SIG-M5 (cell line): Measurements from ENCODE around the gene CPNE6.
A peak's percentile ranks its signal among the peaks of the same experiment; 100 is the strongest.
"Not testable (repeated sequence)": the region's sequence is repeated elsewhere in the genome, so short reads cannot be mapped to it uniquely, and the experiment has no call there.

Experiments
- DNase-seq: peaks from one replicate; lab custom pipeline; 2025; lab: John Stamatoyannopoulos, UW

Gene CPNE6

GRCh38 chr14:24071144-24071697 lies at the start of gene CPNE6:
CPNE6 (plus strand) TSS chr14:24071562; CDS start chr14:24072937, 1,375 bp downstream.
- DNase-seq, result no peak

DNA sequence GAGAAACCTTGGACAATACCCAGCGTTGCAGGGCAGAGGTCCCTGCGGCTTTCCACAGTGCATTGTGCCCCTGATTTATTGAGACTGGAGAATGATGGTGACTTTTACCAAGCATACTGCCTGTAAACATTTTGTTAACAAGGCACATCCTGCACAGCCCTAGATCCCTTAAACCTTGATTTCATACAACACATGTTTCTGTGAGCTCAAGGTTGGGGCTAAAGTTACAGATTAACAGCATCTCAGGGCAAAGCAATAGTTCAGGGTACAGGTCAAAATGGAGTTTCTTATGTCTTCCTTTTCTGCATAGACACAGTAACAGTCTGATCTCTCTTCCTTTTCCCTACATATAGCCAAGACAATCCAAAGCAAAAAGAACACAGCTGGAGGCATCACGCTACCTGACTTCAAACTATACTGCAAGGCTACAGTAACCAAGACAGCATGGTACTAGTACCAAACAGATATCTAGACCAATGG lies 46.4 kb upstream of the CPNE6 start:
- DNase-seq, result not testable (repeated sequence)

DNA sequence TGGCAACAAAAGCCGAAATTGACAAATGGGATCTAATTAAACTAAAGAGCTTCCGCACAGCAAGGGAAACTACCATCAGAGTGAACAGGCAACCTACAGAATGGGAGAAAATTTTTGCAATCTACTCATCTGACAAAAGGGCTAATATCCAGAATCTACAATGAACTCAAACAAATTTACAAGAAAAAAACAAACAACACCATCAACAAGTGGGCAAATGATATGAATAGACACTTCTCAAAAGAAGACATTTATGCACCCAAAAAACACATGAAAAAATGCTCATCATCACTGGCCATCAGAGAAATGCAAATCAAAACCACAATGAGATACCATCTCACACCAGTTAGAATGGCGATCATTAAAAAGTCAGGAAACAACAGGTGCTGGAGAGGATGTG lies 41.7 kb upstream of the CPNE6 start:
- DNase-seq, result not testable (repeated sequence)

DNA sequence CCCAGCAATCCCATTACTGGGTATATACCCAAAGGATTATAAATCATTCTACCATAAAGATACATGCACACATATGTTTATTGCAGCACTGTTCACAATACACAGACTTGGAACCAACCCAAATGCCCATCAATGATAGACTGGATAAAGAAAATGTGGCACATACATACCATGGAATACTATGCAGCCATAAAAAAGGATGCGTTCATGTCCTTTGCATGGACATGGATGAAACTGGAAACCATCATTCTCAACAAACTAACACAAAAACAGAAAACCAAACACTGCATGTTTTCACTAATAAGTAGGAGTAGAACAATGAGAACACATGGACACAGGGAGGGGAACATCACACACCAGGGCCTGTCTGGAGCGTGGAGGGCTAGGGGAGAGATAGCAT lies 40.0 kb upstream of the CPNE6 start:
- not testable (repeated sequence) for DNase-seq

GRCh38 chr14:24032727-24033418 lies 38.5 kb upstream of the CPNE6 start:
- DNase-seq, result peak; percentile 38

- not testable (repeated sequence) for DNase-seq
These were observed 35.6 kb upstream of the CPNE6 start for GRCh38 chr14:24035769-24036168.

- no peak for DNase-seq
These were observed 35.0 kb upstream of the CPNE6 start for GRCh38 chr14:24036169-24036962.

DNA sequence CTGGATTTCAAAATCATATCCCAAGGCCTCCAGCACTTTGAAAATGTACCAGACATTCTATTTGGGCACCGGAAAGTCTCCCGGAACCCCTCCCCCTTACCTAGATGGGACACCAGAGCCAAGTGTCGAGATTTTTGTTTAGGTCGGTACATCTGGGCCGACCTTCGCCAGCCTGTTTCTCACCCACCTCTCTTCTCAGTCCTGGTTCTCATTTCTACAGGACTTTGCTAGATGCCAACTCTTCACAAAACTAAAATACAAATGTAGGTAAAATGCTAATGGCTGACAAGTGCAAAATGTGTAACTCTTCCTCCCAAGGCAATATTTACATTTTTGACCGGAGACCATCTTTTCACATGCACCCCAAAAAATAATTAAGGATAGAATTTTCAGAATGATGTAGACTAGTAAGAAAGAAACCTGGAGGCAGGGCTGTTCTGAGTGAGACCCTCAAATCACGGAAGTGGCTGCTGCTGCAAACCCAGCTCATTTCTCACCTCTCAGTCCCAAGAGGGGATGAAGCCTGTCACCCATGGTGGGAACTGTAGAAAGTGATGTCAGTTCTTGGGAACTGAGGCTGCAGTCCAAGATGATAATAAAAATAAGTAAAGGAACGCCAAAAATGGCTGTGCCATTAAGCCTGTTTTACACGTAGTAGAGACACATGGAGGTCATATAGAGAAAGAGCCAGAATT lies 34.3 kb upstream of the CPNE6 start:
- DNase-seq, result not testable (repeated sequence)

GRCh38 chr14:24037658-24038037 lies 33.7 kb upstream of the CPNE6 start:
- DNase-seq, result no peak

- no peak for DNase-seq
These were observed 32.7 kb upstream of the CPNE6 start for GRCh38 chr14:24038686-24039085.

GRCh38 chr14:24040692-24041091 lies 30.7 kb upstream of the CPNE6 start:
- no peak for DNase-seq

GRCh38 chr14:24042746-24043145 lies 28.6 kb upstream of the CPNE6 start:
- DNase-seq, result no peak

- DNase-seq, result not testable (repeated sequence)
These were observed 22.4 kb upstream of the CPNE6 start for GRCh38 chr14:24049002-24049401.

DNA sequence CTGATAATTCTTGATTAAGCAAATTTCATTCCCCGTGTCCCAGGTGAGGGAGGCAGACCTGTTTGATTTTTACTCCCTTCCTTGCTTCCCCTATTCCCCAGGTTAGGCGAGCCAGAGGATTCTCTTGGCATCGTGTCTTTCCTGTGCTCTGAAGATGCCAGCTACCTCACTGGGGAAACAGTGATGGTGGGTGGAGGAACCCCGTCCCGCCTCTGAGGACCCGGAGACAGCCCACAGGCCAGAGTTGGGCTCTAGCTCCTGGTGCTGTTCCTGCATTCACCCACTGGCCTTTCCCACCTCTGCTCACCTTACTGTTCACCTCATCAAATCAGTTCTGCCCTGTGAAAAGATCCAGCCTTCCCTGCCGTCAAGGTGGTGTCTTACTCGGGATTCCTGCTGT lies 20.6 kb upstream of the CPNE6 start:
- DNase-seq, result not testable (repeated sequence)

DNA sequence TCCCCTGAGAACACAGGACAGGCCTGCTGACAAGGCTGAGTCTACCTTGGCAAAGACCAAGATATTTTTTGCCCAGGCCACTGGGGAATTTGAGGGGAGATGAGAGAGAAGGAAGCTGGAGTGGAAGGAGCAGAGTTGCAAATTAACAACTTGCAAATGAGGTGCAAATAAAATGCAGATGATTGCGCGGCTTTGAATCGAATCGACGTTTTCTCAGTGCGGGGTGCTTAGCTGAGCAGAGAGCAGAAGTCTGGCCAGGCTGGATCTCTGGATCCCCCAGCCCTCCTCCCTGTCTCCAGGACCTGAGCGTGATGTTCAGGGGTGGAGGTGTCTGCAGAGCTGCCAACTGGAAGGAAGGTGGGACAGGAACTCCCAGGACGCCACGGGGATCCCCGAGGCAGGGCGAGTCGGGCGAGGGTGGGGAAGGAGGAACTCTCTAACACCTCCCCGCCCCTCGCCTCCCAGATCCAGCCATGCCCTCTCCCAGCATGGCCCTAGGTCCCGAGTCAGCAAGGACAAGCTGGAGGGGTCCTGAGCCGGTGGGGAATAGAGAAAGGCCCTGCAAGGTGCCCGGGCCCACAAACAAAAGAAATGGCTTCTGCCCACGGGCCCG lies 20.1 kb upstream of the CPNE6 start:
- DNase-seq, result no peak

GRCh38 chr14:24051789-24052655 lies 19.3 kb upstream of the CPNE6 start, which contains the start of gene CARMIL3:
CARMIL3 (plus strand) TSS chr14:24052009; CDS start chr14:24052154, 145 bp downstream.
- no peak for DNase-seq

GRCh38 chr14:24052656-24053547 lies 18.5 kb upstream of the CPNE6 start:
- no peak for DNase-seq

DNA sequence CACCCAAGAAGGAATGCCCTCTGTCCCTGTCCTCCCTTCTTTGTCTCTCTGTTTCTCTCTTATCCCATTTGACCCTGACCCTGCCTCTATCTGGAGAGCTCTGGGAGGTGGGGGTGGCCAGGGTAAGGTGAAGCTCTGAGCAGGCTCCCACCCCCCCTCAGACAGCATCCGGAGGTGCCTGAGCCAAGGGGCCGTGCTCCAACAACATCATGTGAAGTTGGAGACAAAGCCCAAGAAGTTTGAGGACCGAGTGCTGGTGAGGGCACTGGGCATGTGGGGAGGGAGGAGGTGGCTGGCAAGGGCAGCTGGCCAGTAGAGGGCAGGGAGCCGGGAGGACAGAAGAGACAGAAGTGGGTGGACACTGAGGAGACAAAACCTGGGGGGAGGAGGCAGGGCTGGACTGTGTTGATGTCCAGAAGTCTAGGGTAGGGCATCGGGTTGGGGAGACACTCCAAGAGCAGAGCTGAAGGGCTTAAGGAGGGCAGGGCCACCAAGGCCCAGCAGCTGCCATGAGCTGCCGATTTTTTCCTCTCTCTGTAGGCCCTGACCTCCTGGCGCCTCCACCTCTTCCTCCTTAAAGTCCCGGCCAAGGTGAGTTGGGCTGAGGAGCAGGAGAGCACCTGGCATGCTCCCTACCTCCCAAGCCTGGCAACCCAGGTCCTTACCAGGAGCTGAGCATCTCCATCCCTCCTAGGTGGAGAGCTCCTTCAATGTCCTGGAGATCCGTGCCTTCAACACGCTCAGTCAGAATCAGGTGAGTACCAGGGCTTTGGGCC lies 17.6 kb upstream of the CPNE6 start:
- DNase-seq, result no peak

- no peak for DNase-seq
These were observed 17.1 kb upstream of the CPNE6 start for GRCh38 chr14:24054324-24054641.
